Measurements from ENCODE around the gene ZC3H13.

Gene ZC3H13

GRCh38 chr13:45940061-45940460 is 112.5 kb downstream of the ZC3H13 start:
- Histone ChIP-seq H3K4me2 (ENCODE audit: insufficient read depth, low read length, poor library complexity, severe bottlenecking) (no peak overlapping the region), H3K14ac (ENCODE audit: low read length) (no peak overlapping the region), H3K4ac (ENCODE audit: low read length) (no peak overlapping the region), H3K9me3 (replicated peaks in 1 of 2; ENCODE audit: control insufficient read depth in 2 of 2, insufficient read depth in 1 of 2, low read depth in 1 of 2, low read length in 2 of 2) (peaks cover 0 to 3% of the 10 kb centered on the region in 2 donors), H2BK12ac (ENCODE audit: low read length) (no peak overlapping the region), H2AFZ (ENCODE audit: low read length) (no peak overlapping the region), H3K4me3 (ENCODE audit: low read length in 2 of 2) (no peak overlapping the region), H2BK15ac (ENCODE audit: low read length) (no peak overlapping the region), H4K8ac (ENCODE audit: low read depth, low read length) (no peak overlapping the region), H3K27ac (replicated peaks; ENCODE audit: low read length) (no peak overlapping the region), H2AK5ac (ENCODE audit: low read depth, low read length) (no peak overlapping the region), H3K18ac (ENCODE audit: low read length) (no peak overlapping the region), H3K27me3 (ENCODE audit: control insufficient read depth in 3 of 3, insufficient read depth in 3 of 3, low read depth in 1 of 3, low read length in 3 of 3) (peaks cover 0 to 4% (median 0%) of the 10 kb centered on the region in 3 experiments), H3K79me1 (ENCODE audit: low read depth, low read length) (no peaks in the 10 kb centered on the region), H3K9ac (ENCODE audit: low read depth, low read length, poor library complexity) (no peak overlapping the region), H4K91ac (ENCODE audit: low read depth, low read length, poor library complexity) (no peak overlapping the region), H2BK5ac (ENCODE audit: low read length) (no peak overlapping the region), H2BK120ac (ENCODE audit: low read depth, low read length) (no peak overlapping the region), H3K4me1 (ENCODE audit: control insufficient read depth in 2 of 2, insufficient read depth in 1 of 2, low read depth in 1 of 2, low read length in 2 of 2) (no peaks in the 10 kb centered on the region), H3K36me3 (replicated peaks in 1 of 2; ENCODE audit: control insufficient read depth in 2 of 2, insufficient read depth in 2 of 2, low read length in 2 of 2) (no peaks in the 10 kb centered on the region), H3K23ac (ENCODE audit: low read depth, low read length, poor library complexity) (no peak overlapping the region)
- DNase-seq (ENCODE audit: low spot score), result no peak
- no CpG with 5 or more reads among the region's 2 CpGs for WGBS, 2 donors (ENCODE audit: extremely low coverage in 2 of 2, insufficient read length in 2 of 2, insufficient replicate concordance in 1 of 2)

- Histone ChIP-seq H3K36me3 (replicated peaks in 1 of 2; ENCODE audit: control insufficient read depth in 2 of 2, insufficient read depth in 2 of 2, low read length in 2 of 2) (no peaks in the 10 kb centered on the region), H2BK120ac (ENCODE audit: low read depth, low read length) (no peak overlapping the region), H3K4me3 (ENCODE audit: low read length in 2 of 2) (no peak overlapping the region), H3K27me3 (ENCODE audit: control insufficient read depth in 3 of 3, insufficient read depth in 3 of 3, low read depth in 1 of 3, low read length in 3 of 3) (peaks cover 0 to 31% (median 0%) of the 10 kb centered on the region in 3 experiments), H3K27ac (replicated peaks; ENCODE audit: low read length) (no peak overlapping the region), H2BK15ac (ENCODE audit: low read length) (no peak overlapping the region), H4K91ac (ENCODE audit: low read depth, low read length, poor library complexity) (no peak overlapping the region), H3K4ac (ENCODE audit: low read length) (no peak overlapping the region), H3K79me1 (ENCODE audit: low read depth, low read length) (no peaks in the 10 kb centered on the region), H3K14ac (ENCODE audit: low read length) (no peak overlapping the region), H2AK5ac (ENCODE audit: low read depth, low read length) (no peak overlapping the region), H3K4me1 (ENCODE audit: control insufficient read depth in 2 of 2, insufficient read depth in 1 of 2, low read depth in 1 of 2, low read length in 2 of 2) (no peaks in the 10 kb centered on the region), H2BK5ac (ENCODE audit: low read length) (no peak overlapping the region), H3K4me2 (ENCODE audit: insufficient read depth, low read length, poor library complexity, severe bottlenecking) (no peak overlapping the region), H3K9ac (ENCODE audit: low read depth, low read length, poor library complexity) (no peak overlapping the region), H2AFZ (ENCODE audit: low read length) (no peak overlapping the region), H3K9me3 (replicated peaks in 1 of 2; ENCODE audit: control insufficient read depth in 2 of 2, insufficient read depth in 1 of 2, low read depth in 1 of 2, low read length in 2 of 2) (peaks cover 0 to 3% of the 10 kb centered on the region in 2 donors), H4K8ac (ENCODE audit: low read depth, low read length) (no peak overlapping the region), H2BK12ac (ENCODE audit: low read length) (no peak overlapping the region), H3K18ac (ENCODE audit: low read length) (no peak overlapping the region), H3K23ac (ENCODE audit: low read depth, low read length, poor library complexity) (no peak overlapping the region)
- no CpG with 5 or more reads among the region's 4 CpGs for WGBS, 2 donors (ENCODE audit: extremely low coverage in 2 of 2, insufficient read length in 2 of 2, insufficient replicate concordance in 1 of 2)
- no peak for DNase-seq (ENCODE audit: low spot score)
Observed at GRCh38 chr13:45936621-45937020, 115.9 kb downstream of the ZC3H13 start.

- Histone ChIP-seq H3K23ac (ENCODE audit: low read depth, low read length, poor library complexity) (no peak overlapping the region), H2BK15ac (ENCODE audit: low read length) (no peak overlapping the region), H2BK5ac (ENCODE audit: low read length) (no peak overlapping the region), H2AFZ (ENCODE audit: low read length) (no peak overlapping the region), H2BK120ac (ENCODE audit: low read depth, low read length) (no peak overlapping the region), H3K27me3 (ENCODE audit: control insufficient read depth in 3 of 3, insufficient read depth in 3 of 3, low read depth in 1 of 3, low read length in 3 of 3) (peaks cover 0 to 34% (median 0%) of the 10 kb centered on the region in 3 experiments), H3K9ac (ENCODE audit: low read depth, low read length, poor library complexity) (no peak overlapping the region), H3K4me2 (ENCODE audit: insufficient read depth, low read length, poor library complexity, severe bottlenecking) (no peak overlapping the region), H3K79me1 (ENCODE audit: low read depth, low read length) (no peaks in the 10 kb centered on the region), H2AK5ac (ENCODE audit: low read depth, low read length) (no peak overlapping the region), H4K91ac (ENCODE audit: low read depth, low read length, poor library complexity) (no peak overlapping the region), H4K8ac (ENCODE audit: low read depth, low read length) (no peak overlapping the region), H3K18ac (ENCODE audit: low read length) (no peak overlapping the region), H3K36me3 (replicated peaks in 1 of 2; ENCODE audit: control insufficient read depth in 2 of 2, insufficient read depth in 2 of 2, low read length in 2 of 2) (no peaks in the 10 kb centered on the region), H2BK12ac (ENCODE audit: low read length) (no peak overlapping the region), H3K9me3 (replicated peaks in 1 of 2; ENCODE audit: control insufficient read depth in 2 of 2, insufficient read depth in 1 of 2, low read depth in 1 of 2, low read length in 2 of 2) (peaks cover 0 to 3% of the 10 kb centered on the region in 2 donors), H3K4ac (ENCODE audit: low read length) (no peak overlapping the region), H3K4me1 (ENCODE audit: control insufficient read depth in 2 of 2, insufficient read depth in 1 of 2, low read depth in 1 of 2, low read length in 2 of 2) (no peaks in the 10 kb centered on the region), H3K27ac (replicated peaks; ENCODE audit: low read length) (no peak overlapping the region), H3K14ac (ENCODE audit: low read length) (no peak overlapping the region), H3K4me3 (ENCODE audit: low read length in 2 of 2) (no peak overlapping the region)
- DNase-seq (ENCODE audit: low spot score), result no peak
- WGBS, 2 donors (ENCODE audit: extremely low coverage in 2 of 2, insufficient read length in 2 of 2, insufficient replicate concordance in 1 of 2), result no CpG with 5 or more reads among the region's 5 CpGs
Observed at GRCh38 chr13:45934283-45934682, 118.3 kb downstream of the ZC3H13 start.

- H2AFZ ChIP-seq (ENCODE audit: low read length), result no peak overlapping the region
- no peak overlapping the region for H4K91ac ChIP-seq (ENCODE audit: low read depth, low read length, poor library complexity)
- H2BK15ac ChIP-seq (ENCODE audit: low read length), result no peak overlapping the region
- H2BK12ac ChIP-seq (ENCODE audit: low read length), result no peak overlapping the region
- H3K4me1 ChIP-seq (ENCODE audit: control insufficient read depth in 2 of 2, insufficient read depth in 1 of 2, low read depth in 1 of 2, low read length in 2 of 2), result no peaks in the 10 kb centered on the region
- no peak overlapping the region for H3K4ac ChIP-seq (ENCODE audit: low read length)
- no CpG with 5 or more reads among the region's 18 CpGs for WGBS, 2 donors (ENCODE audit: extremely low coverage in 2 of 2, insufficient read length in 2 of 2, insufficient replicate concordance in 1 of 2)
- H3K27ac ChIP-seq (replicated peaks; ENCODE audit: low read length), result no peak overlapping the region
- no peak overlapping the region for H2AK5ac ChIP-seq (ENCODE audit: low read depth, low read length)
- no peak overlapping the region for H2BK120ac ChIP-seq (ENCODE audit: low read depth, low read length)
- no peak overlapping the region for H3K9ac ChIP-seq (ENCODE audit: low read depth, low read length, poor library complexity)
- H3K27me3 ChIP-seq (ENCODE audit: control insufficient read depth in 3 of 3, insufficient read depth in 3 of 3, low read depth in 1 of 3, low read length in 3 of 3), result peaks cover 0 to 34% (median 0%) of the 10 kb centered on the region in 3 experiments
- no peak overlapping the region for H4K8ac ChIP-seq (ENCODE audit: low read depth, low read length)
- no peaks in the 10 kb centered on the region for H3K79me1 ChIP-seq (ENCODE audit: low read depth, low read length)
- H2BK5ac ChIP-seq (ENCODE audit: low read length), result no peak overlapping the region
- H3K4me2 ChIP-seq (ENCODE audit: insufficient read depth, low read length, poor library complexity, severe bottlenecking), result no peak overlapping the region
- no peak for DNase-seq (ENCODE audit: low spot score)
- no peak overlapping the region for H3K18ac ChIP-seq (ENCODE audit: low read length)
- H3K14ac ChIP-seq (ENCODE audit: low read length), result no peak overlapping the region
- peaks cover 0 to under 1% of the 10 kb centered on the region in 2 donors for H3K9me3 ChIP-seq (replicated peaks in 1 of 2; ENCODE audit: control insufficient read depth in 2 of 2, insufficient read depth in 1 of 2, low read depth in 1 of 2, low read length in 2 of 2)
- no peak overlapping the region for H3K23ac ChIP-seq (ENCODE audit: low read depth, low read length, poor library complexity)
- no peaks in the 10 kb centered on the region for H3K36me3 ChIP-seq (replicated peaks in 1 of 2; ENCODE audit: control insufficient read depth in 2 of 2, insufficient read depth in 2 of 2, low read length in 2 of 2)
- no peak overlapping the region for H3K4me3 ChIP-seq (ENCODE audit: low read length in 2 of 2)
Observed at GRCh38 chr13:45933203-45933908, 119.2 kb downstream of the ZC3H13 start.
